ENCODE results near the gene CKMT2.
A peak's percentile ranks its signal among the peaks of the same experiment; 100 is the strongest.
"Not testable (repeated sequence)": the region's sequence is repeated elsewhere in the genome, so short reads cannot be mapped to it uniquely, and the experiment has no call there.

The CKMT2 gene

GRCh38 chr5:81252904-81253303 lies 19.8 kb downstream of the CKMT2 start:
- H3K9me3 ChIP-seq (ENCODE audit: insufficient read depth, low read depth, low read length) = no peaks in the 10 kb centered on the region
- no peaks in the 10 kb centered on the region; the same call in 1 of the 2 replicates for H3K36me3 ChIP-seq (ENCODE audit: insufficient read depth, low read depth, low read length)
- H3K27ac ChIP-seq (ENCODE audit: low read length) = no peak overlapping the region
- H3K27me3 ChIP-seq (ENCODE audit: insufficient read depth, low read length) = no peaks in the 10 kb centered on the region
- no peak overlapping the region for H3K4me3 ChIP-seq (ENCODE audit: low read length)
- H3K4me1 ChIP-seq (ENCODE audit: insufficient read depth, low read length) = peaks cover 4% of the 10 kb centered on the region; the same call in 1 of the 2 replicates
- no peak overlapping the region for H3K9ac ChIP-seq (ENCODE audit: low read depth, low read length)

DNA sequence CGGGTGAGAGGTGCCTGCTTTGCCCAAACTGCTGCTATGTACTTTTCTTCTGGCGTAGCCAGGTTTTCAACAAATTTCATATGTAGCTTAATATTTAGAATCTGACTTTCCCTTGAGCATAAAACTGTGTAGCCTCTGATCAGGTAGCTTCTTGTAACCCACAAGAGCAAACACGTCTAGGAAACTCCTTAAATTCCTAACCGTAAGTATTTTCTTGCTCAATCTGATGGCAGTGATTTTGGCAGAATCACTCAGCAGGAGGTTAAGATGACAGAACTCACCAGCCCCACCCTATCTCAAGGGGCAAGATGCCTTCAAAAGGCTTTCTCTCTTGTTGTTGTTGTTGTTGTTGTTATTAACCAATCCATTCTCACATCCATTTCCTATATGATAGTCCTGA lies 20.8 kb downstream of the CKMT2 start:
- Histone ChIP-seq H3K36me3 (ENCODE audit: insufficient read depth, low read depth, low read length) (no peaks in the 10 kb centered on the region; the same call in 1 of the 2 replicates), H3K27ac (ENCODE audit: low read length) (no peak overlapping the region), H3K4me1 (ENCODE audit: insufficient read depth, low read length) (no peaks in the 10 kb centered on the region), H3K9ac (ENCODE audit: low read depth, low read length) (no peak overlapping the region), H3K27me3 (ENCODE audit: insufficient read depth, low read length) (no peaks in the 10 kb centered on the region), H3K9me3 (ENCODE audit: insufficient read depth, low read depth, low read length) (no peaks in the 10 kb centered on the region), H3K4me3 (ENCODE audit: low read length) (no peak overlapping the region)

DNA sequence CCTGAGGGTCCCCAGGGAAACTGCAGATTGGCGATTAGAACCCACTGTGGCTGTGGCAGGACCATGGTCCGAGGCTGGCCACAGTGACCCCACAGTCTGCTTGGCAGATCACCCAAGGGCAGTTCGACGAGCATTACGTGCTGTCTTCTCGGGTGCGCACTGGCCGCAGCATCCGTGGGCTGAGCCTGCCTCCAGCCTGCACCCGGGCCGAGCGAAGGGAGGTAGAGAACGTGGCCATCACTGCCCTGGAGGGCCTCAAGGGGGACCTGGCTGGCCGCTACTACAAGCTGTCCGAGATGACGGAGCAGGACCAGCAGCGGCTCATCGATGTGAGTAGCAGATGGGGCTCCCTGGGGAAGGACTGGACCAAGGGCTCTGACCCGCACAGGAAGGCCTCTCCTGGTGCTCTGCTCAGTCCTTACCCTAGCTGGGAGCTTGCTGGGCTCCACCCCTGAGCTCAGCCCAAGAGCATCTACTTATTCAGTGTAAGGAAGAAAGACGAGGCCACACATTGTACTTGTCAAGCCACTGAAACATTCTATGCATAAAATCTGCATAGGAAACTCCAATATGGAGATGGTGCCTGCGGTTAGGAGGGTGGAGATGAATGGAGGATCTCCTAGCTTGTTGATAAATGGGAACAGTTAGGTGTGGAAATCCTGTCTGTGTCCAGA lies 21.9 kb downstream of the CKMT2 start:
- Histone ChIP-seq H3K4me3 (ENCODE audit: low read length) (no peak overlapping the region), H3K27ac (ENCODE audit: low read length) (no peak overlapping the region)

GRCh38 chr5:81256766-81257165 lies 23.6 kb downstream of the CKMT2 start:
- no peaks in the 10 kb centered on the region for H3K9me3 ChIP-seq (ENCODE audit: insufficient read depth, low read depth, low read length)
- no peaks in the 10 kb centered on the region for H3K4me1 ChIP-seq (ENCODE audit: insufficient read depth, low read length)
- no peak overlapping the region for H3K9ac ChIP-seq (ENCODE audit: low read depth, low read length)
- H3K27me3 ChIP-seq (ENCODE audit: insufficient read depth, low read length) = no peaks in the 10 kb centered on the region
- H3K27ac ChIP-seq (ENCODE audit: low read length) = no peak overlapping the region
- H3K4me3 ChIP-seq (ENCODE audit: low read length) = no peak overlapping the region
- no peaks in the 10 kb centered on the region for H3K36me3 ChIP-seq (ENCODE audit: insufficient read depth, low read depth, low read length)

More for the DNA sequence above, 21.9 kb downstream of the CKMT2 start:
- Histone ChIP-seq H3K36me3 (ENCODE audit: insufficient read depth, low read depth, low read length) (no peaks in the 10 kb centered on the region; the same call in 1 of the 2 replicates), H3K9me3 (ENCODE audit: insufficient read depth, low read depth, low read length) (no peaks in the 10 kb centered on the region), H3K4me1 (ENCODE audit: insufficient read depth, low read length) (no peaks in the 10 kb centered on the region), H3K27me3 (ENCODE audit: insufficient read depth, low read length) (no peaks in the 10 kb centered on the region), H3K9ac (ENCODE audit: low read depth, low read length) (no peak overlapping the region)

DNA sequence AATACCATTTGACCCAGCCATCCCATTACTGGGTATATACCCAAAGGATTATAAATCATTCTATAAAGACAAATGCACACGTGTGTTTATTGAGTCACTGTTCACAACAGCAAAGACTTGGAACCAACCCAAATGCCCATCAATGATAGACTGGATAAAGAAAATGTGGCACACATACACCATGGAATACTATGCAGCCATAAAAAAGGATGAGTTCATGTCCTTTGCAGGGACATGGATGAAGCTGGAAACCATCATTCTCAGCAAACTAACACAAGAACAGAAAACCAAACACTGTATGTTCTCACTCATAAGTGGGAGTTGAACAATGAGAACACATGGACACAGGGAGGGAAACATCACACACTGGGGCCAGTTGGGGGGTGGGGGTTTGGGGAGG lies 29.7 kb downstream of the CKMT2 start:
- not testable (repeated sequence) for H3K27me3 ChIP-seq (ENCODE audit: insufficient read depth, low read length); H3K36me3 ChIP-seq (ENCODE audit: insufficient read depth, low read depth, low read length); H3K4me1 ChIP-seq (ENCODE audit: insufficient read depth, low read length); H3K4me3 ChIP-seq (ENCODE audit: low read length); H3K9me3 ChIP-seq (ENCODE audit: insufficient read depth, low read depth, low read length); H3K9ac ChIP-seq (ENCODE audit: low read depth, low read length); H3K27ac ChIP-seq (ENCODE audit: low read length)

DNA sequence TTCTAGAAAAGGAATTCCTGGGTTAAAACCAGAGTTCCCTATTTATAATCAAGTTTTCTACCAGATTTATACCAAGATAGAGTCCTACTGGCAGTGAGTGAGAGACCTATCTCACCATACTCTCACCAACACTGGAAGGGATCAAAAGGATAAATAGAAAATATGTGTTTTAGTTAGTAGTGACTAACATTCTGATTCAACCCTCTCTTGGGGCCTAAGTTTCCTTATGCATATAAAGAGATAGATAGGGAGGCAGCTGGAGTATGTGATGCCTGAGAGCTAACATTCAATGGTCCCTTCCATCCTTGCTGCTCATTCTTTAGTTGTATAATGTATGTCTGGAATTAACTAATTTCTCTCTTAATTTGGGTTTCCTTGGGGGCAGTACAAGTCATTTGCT lies 32.0 kb downstream of the CKMT2 start:
- Histone ChIP-seq H3K4me1 (ENCODE audit: insufficient read depth, low read length) (peaks cover 7% of the 10 kb centered on the region; the same call in 1 of the 2 replicates), H3K9me3 (ENCODE audit: insufficient read depth, low read depth, low read length) (no peaks in the 10 kb centered on the region; the same call in 1 of the 2 replicates), H3K36me3 (ENCODE audit: insufficient read depth, low read depth, low read length) (no peaks in the 10 kb centered on the region), H3K9ac (ENCODE audit: low read depth, low read length) (no peak overlapping the region), H3K27ac (ENCODE audit: low read length) (no peak overlapping the region), H3K4me3 (ENCODE audit: low read length) (no peak overlapping the region), H3K27me3 (ENCODE audit: insufficient read depth, low read length) (no peaks in the 10 kb centered on the region)

DNA sequence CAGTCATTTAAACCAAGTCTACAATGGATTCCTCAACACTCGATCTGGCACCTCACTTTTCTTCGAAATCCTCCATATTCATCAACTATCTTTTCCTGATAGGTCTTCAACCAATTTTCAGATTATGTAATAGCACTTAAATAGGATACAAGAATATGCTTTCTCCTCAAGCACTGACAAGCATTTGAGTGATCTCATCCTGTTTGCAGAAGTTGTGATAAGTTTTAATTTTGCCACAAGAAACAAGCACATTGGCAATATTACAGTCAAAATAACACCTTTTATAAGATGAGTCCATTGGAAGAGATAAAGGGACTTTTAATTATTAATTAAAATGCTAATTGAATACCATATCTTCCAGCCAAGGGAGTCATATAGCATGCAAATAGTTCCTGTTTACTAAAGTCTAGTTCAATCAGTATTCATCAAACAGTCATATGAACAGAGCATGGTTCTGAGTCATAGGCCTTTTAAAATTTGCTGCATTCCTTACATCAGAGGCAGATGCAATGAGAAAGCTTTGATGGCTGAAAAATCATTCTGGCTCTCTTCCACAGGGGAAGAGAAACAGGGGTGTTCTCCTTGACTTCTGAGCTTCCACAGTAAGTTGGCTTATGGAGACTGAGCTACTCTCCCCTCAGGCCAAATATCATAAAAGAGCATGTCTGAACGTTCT lies 35.5 kb downstream of the CKMT2 start:
- H3K4me3 ChIP-seq (ENCODE audit: low read length) = no peak overlapping the region
- H3K27me3 ChIP-seq (ENCODE audit: insufficient read depth, low read length) = no peaks in the 10 kb centered on the region
- no peaks in the 10 kb centered on the region; the same call in 1 of the 2 replicates for H3K9me3 ChIP-seq (ENCODE audit: insufficient read depth, low read depth, low read length)
- H3K36me3 ChIP-seq (ENCODE audit: insufficient read depth, low read depth, low read length) = no peaks in the 10 kb centered on the region
- H3K4me1 ChIP-seq (ENCODE audit: insufficient read depth, low read length) = peaks cover 16% of the 10 kb centered on the region; the same call in 1 of the 2 replicates
- no peak overlapping the region for H3K9ac ChIP-seq (ENCODE audit: low read depth, low read length)
- no peak overlapping the region for H3K27ac ChIP-seq (ENCODE audit: low read length)

GRCh38 chr5:81269751-81270393 lies 36.8 kb downstream of the CKMT2 start:
- Histone ChIP-seq H3K4me1 (ENCODE audit: insufficient read depth, low read length) (peaks cover 16% of the 10 kb centered on the region; the same call in 1 of the 2 replicates), H3K36me3 (ENCODE audit: insufficient read depth, low read depth, low read length) (no peaks in the 10 kb centered on the region), H3K27me3 (ENCODE audit: insufficient read depth, low read length) (no peaks in the 10 kb centered on the region), H3K9ac (ENCODE audit: low read depth, low read length) (peak overlapping the region; percentile 75; the same call in 1 of the 2 replicates), H3K4me3 (ENCODE audit: low read length) (peak overlapping the region; percentile 45), H3K9me3 (ENCODE audit: insufficient read depth, low read depth, low read length) (no peaks in the 10 kb centered on the region), H3K27ac (ENCODE audit: low read length) (peak overlapping the region; percentile 94)

DNA sequence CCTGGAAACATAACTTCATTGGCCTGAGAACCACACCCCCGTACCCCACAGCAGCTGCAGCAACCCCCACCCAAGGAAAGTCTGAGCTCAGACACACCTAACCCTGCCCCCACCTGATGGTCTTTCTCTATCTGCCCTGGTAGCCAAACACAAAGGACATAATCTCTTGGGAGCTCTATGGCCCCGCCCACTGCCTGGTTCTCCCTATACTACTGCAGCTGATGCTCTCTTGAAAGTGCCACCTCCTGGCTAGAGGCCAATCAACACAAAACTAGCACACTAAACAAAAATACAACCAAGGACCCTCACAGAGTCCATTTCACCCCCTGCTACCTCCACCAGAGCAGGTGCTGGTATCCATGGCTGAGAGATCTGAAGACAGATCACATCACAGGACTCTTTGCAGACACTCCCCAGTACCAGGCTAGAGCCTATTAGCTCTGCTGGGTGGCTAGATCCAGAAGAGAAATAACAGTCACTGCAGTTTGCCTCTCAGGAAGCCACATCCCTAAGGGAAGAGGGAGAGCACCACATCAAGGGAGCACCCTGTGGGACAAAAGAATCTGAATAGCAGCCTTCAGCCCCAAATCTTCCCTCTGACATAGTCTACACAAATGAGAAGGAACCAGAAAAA lies 37.4 kb downstream of the CKMT2 start:
- H3K27ac ChIP-seq (ENCODE audit: low read length) = peak overlapping the region; percentile 94

DNA sequence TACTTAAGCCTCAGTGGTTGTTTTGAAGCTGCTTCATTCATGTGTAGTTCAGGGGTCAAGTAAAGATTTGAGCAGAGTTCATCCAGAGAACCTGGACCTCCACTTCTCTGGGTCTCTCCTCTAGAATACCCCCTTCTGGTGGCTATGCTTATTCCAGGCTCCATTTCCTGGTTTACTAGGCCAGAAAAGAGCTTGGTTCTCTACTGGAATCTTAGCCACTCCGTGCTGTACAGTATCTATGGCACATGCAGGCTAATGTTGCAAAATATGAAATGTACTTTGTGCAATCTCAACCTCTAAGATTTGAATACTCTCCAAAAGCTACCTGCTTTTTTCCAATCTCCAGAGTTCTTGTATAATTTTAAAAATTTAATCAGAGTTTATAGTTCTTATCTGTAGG lies 50.9 kb downstream of the CKMT2 start:
- Histone ChIP-seq H3K4me1 (ENCODE audit: insufficient read depth, low read length) (no peaks in the 10 kb centered on the region), H3K27me3 (ENCODE audit: insufficient read depth, low read length) (no peaks in the 10 kb centered on the region), H3K36me3 (ENCODE audit: insufficient read depth, low read depth, low read length) (no peaks in the 10 kb centered on the region), H3K9ac (ENCODE audit: low read depth, low read length) (no peak overlapping the region), H3K27ac (ENCODE audit: low read length) (no peak overlapping the region), H3K9me3 (ENCODE audit: insufficient read depth, low read depth, low read length) (no peaks in the 10 kb centered on the region), H3K4me3 (ENCODE audit: low read length) (no peak overlapping the region)

More for the DNA sequence above, 37.4 kb downstream of the CKMT2 start:
- Histone ChIP-seq H3K4me3 (ENCODE audit: low read length) (peak overlapping the region; percentile 45), H3K4me1 (ENCODE audit: insufficient read depth, low read length) (peaks cover 16% of the 10 kb centered on the region; the same call in 1 of the 2 replicates), H3K9ac (ENCODE audit: low read depth, low read length) (peak overlapping the region; percentile 75; the same call in 1 of the 2 replicates)
- H3K9me3 ChIP-seq (ENCODE audit: insufficient read depth, low read depth, low read length); H3K36me3 ChIP-seq (ENCODE audit: insufficient read depth, low read depth, low read length); H3K27me3 ChIP-seq (ENCODE audit: insufficient read depth, low read length): not testable (repeated sequence)

GRCh38 chr5:81286059-81286617 lies 53.0 kb downstream of the CKMT2 start:
- no peak overlapping the region for H3K9ac ChIP-seq (ENCODE audit: low read depth, low read length)
- no peak overlapping the region for H3K4me3 ChIP-seq (ENCODE audit: low read length)
- H3K27ac ChIP-seq (ENCODE audit: low read length) = no peak overlapping the region
- no peaks in the 10 kb centered on the region for H3K4me1 ChIP-seq (ENCODE audit: insufficient read depth, low read length)
- H3K9me3 ChIP-seq (ENCODE audit: insufficient read depth, low read depth, low read length) = no peaks in the 10 kb centered on the region
- H3K27me3 ChIP-seq (ENCODE audit: insufficient read depth, low read length) = no peaks in the 10 kb centered on the region
- no peaks in the 10 kb centered on the region for H3K36me3 ChIP-seq (ENCODE audit: insufficient read depth, low read depth, low read length)
